ENCODE measurements around the gene GBF1. TPM values are rescaled to one million over a fixed set of nuclear protein-coding genes. Genes with fewer than 3 reads are reported as not detected.

The GBF1 gene
- total and polyA plus RNA-seq, 4 donors, result 6.0 to 27.2 (median 15.2) TPM

DNA sequence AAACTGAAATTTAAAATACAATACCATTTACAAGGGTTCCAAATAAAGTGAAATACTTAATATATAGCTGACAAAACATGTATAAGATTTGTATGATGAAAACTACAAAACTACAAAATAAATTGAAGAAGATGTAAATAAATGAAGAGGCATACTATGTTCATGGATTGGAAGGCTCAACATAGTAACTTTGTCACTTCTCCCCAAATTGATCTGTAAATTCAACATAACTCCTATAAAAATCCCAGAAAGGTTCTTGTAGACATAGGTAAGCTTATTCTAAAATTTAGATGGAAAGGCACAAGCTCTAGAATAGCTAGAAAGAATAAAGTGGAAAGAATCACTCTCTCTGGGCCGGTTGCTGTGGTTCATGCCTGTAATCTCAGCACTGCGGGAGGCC is 126.0 kb downstream of the GBF1 start:
- Histone ChIP-seq H3K4me3 (ENCODE audit: low read depth in 1 of 3, low read length in 3 of 3) (no peak overlapping the region), H3K9me3 (ENCODE audit: control insufficient read depth in 4 of 4, low read length in 3 of 4) (no peaks in the 10 kb centered on the region), H3K36me3 (ENCODE audit: control insufficient read depth in 4 of 4, insufficient read depth in 3 of 4, low read depth in 1 of 4, low read length in 3 of 4) (peaks cover 18 to 83% (median 66%) of the 10 kb centered on the region in 4 donors), H3K27ac (ENCODE audit: low read depth in 1 of 2, low read length in 2 of 2) (no peak overlapping the region), H3K27me3 (ENCODE audit: control insufficient read depth in 4 of 4, insufficient read depth in 4 of 4, low read length in 3 of 4) (no peaks in the 10 kb centered on the region), H3K9ac (ENCODE audit: low read depth in 1 of 2, low read length in 2 of 2) (no peak overlapping the region), H3K4me1 (ENCODE audit: control insufficient read depth in 4 of 4, insufficient read depth in 4 of 4, low read length in 3 of 4) (no peaks in the 10 kb centered on the region)
- over 99% methylated on average over 2 of the region's 2 CpGs for WGBS
- no peak for DNase-seq (ENCODE audit: low spot score)
- TF ChIP-seq EGR1 (IDR thresholded peaks at IDR 0.05; ENCODE audit: low read depth in 2 of 2), result no peak

DNA sequence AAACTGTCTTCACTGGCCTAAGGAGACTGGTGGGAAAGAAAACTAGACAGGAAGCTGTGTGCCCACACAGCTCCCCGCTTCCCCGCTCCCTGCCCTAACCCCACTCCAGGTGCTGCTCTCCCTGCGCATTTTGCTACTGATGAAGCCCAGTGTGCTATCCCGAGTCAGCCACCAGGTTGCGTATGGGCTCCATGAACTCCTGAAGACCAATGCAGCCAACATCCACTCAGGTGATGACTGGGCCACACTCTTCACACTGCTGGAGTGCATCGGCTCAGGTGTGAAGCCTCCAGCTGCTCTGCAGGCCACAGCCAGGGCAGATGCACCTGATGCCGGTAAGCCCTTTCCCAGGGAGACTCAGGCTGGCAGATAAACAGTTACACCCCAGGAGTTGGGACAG is 129.9 kb downstream of the GBF1 start:
- Histone ChIP-seq H3K4me3 (ENCODE audit: low read depth in 1 of 3, low read length in 3 of 3) (no peak overlapping the region), H3K9ac (ENCODE audit: low read depth in 1 of 2, low read length in 2 of 2) (no peak overlapping the region), H3K36me3 (ENCODE audit: control insufficient read depth in 4 of 4, insufficient read depth in 3 of 4, low read depth in 1 of 4, low read length in 3 of 4) (peaks cover 18 to 74% (median 53%) of the 10 kb centered on the region in 4 donors), H3K4me1 (ENCODE audit: control insufficient read depth in 4 of 4, insufficient read depth in 4 of 4, low read length in 3 of 4) (no peaks in the 10 kb centered on the region), H3K27ac (ENCODE audit: low read depth in 1 of 2, low read length in 2 of 2) (no peak overlapping the region), H3K27me3 (ENCODE audit: control insufficient read depth in 4 of 4, insufficient read depth in 4 of 4, low read length in 3 of 4) (no peaks in the 10 kb centered on the region), H3K9me3 (ENCODE audit: control insufficient read depth in 4 of 4, low read length in 3 of 4) (no peaks in the 10 kb centered on the region)
- no peak for DNase-seq (ENCODE audit: low spot score)
- WGBS, result 96% methylated on average over 7 of the region's 7 CpGs
- TF ChIP-seq CTCF (IDR thresholded peaks at IDR 0.05; ENCODE audit: low read depth, low read length, missing input control) (no peak), MAX (IDR thresholded peaks at IDR 0.05) (no peak), FOXA1 (IDR thresholded peaks at IDR 0.05) (no peak), GABPA (IDR thresholded peaks at IDR 0.05 in 1 of 2, conservative IDR thresholded peaks at IDR 0.05 in 1 of 2) (no peak), NR2F2 (IDR thresholded peaks at IDR 0.05) (no peak), JUND (IDR thresholded peaks at IDR 0.05) (no peak), YY1 (IDR thresholded peaks at IDR 0.05) (no peak), EGR1 (IDR thresholded peaks at IDR 0.05; ENCODE audit: low read depth in 2 of 2) (no peak), TAF1 (conservative IDR thresholded peaks at IDR 0.05) (no peak), REST (IDR thresholded peaks at IDR 0.05) (no peak), HNF4G (IDR thresholded peaks at IDR 0.05) (no peak), RAD21 (IDR thresholded peaks at IDR 0.05) (no peak), FOXA2 (IDR thresholded peaks at IDR 0.05) (no peak), HNF4A (conservative IDR thresholded peaks at IDR 0.05) (no peak), RXRA (IDR thresholded peaks at IDR 0.05) (no peak), SP1 (IDR thresholded peaks at IDR 0.05) (no peak)
- TF ChIP-seq, protein P1, sequence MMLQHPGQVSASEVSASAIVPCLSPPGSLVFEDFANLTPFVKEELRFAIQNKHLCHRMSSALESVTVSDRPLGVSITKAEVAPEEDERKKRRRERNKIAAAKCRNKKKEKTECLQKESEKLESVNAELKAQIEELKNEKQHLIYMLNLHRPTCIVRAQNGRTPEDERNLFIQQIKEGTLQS (IDR thresholded peaks at IDR 0.05), result no peak
- TF ChIP-seq, protein P2, sequence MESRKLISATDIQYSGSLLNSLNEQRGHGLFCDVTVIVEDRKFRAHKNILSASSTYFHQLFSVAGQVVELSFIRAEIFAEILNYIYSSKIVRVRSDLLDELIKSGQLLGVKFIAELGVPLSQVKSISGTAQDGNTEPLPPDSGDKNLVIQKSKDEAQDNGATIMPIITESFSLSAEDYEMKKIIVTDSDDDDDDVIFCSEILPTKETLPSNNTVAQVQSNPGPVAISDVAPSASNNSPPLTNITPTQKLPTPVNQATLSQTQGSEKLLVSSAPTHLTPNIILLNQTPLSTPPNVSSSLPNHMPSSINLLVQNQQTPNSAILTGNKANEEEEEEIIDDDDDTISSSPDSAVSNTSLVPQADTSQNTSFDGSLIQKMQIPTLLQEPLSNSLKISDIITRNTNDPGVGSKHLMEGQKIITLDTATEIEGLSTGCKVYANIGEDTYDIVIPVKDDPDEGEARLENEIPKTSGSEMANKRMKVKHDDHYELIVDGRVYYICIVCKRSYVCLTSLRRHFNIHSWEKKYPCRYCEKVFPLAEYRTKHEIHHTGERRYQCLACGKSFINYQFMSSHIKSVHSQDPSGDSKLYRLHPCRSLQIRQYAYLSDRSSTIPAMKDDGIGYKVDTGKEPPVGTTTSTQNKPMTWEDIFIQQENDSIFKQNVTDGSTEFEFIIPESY (IDR thresholded peaks at IDR 0.05), result no peak
